ENCODE results near the gene NDUFV1. TPM values are rescaled to one million over a fixed set of nuclear protein-coding genes. Genes with fewer than 3 reads are reported as not detected.
A peak's percentile ranks its signal among the peaks of the same experiment; 100 is the strongest.

NDUFV1 gene
- total and polyA plus RNA-seq, 12 donors: 295 to 712 (median 613) TPM

- H3K27me3 ChIP-seq: no peaks in the 10 kb centered on the region
- H3K4me3 ChIP-seq: peak overlapping the region in 1 of 10 donors; percentile 88
- H3K27ac ChIP-seq: no peak overlapping the region
- DNase-seq (no peak), ATAC-seq (no peak)
- no peaks in the 10 kb centered on the region for H3K9me3 ChIP-seq
- intact Hi-C loops (cut with DNase I): loop anchor here in 1 of 10 donors (5.0 kb wide), 1 partner anchor 36 kb away; no protein-coding TSS in a partner anchor
- TF ChIP-seq CTCF (IDR thresholded peaks at IDR 0.05): no peak
- H3K36me3 ChIP-seq: peaks cover 0 to 53% (median 40%) of the 10 kb centered on the region in 9 donors
- WGBS, 2 donors: 94 to 97% methylated on average over 8 of the region's 8 CpGs
- H3K4me1 ChIP-seq: peaks cover 12 to 27% (median 20%) of the 10 kb centered on the region in 9 donors
Observed at GRCh38 chr11:67608486-67608885, 1.8 kb downstream of the NDUFV1 start.

- intact Hi-C loops (cut with DNase I): loop anchor here in 1 of 10 donors (5.0 kb wide), 1 partner anchor 37 kb away; no protein-coding TSS in a partner anchor
- no peaks in the 10 kb centered on the region for H3K9me3 ChIP-seq
- DNase-seq (no peak), ATAC-seq (no peak)
- TF ChIP-seq CTCF (IDR thresholded peaks at IDR 0.05): no peak
- peaks cover 0 to 54% (median 40%) of the 10 kb centered on the region in 9 donors for H3K36me3 ChIP-seq
- no peaks in the 10 kb centered on the region for H3K27me3 ChIP-seq
- peaks cover 17 to 36% (median 29%) of the 10 kb centered on the region in 9 donors for H3K4me1 ChIP-seq
- no peak overlapping the region for H3K27ac ChIP-seq
- H3K4me3 ChIP-seq: no peak overlapping the region
- WGBS, 2 donors: 91% methylated on average over 10 of the region's 10 CpGs
Observed at GRCh38 chr11:67609316-67609715, 2.6 kb downstream of the NDUFV1 start.

GRCh38 chr11:67610302-67610868 is 3.6 kb downstream of the NDUFV1 start:
- H3K4me3 ChIP-seq: no peak overlapping the region
- ATAC-seq (no peak), DNase-seq (peak in 1 of 2 donors; percentile 2)
- no peaks in the 10 kb centered on the region for H3K9me3 ChIP-seq
- peaks cover 20 to 40% (median 31%) of the 10 kb centered on the region in 9 donors for H3K4me1 ChIP-seq
- H3K27ac ChIP-seq: no peak overlapping the region
- intact Hi-C loops (cut with DNase I): no loop called here
- H3K36me3 ChIP-seq: peaks cover 0 to 54% (median 40%) of the 10 kb centered on the region in 9 donors
- H3K27me3 ChIP-seq: peaks cover 0 to 8% (median 5%) of the 10 kb centered on the region in 7 donors
- no peak for TF ChIP-seq CTCF (IDR thresholded peaks at IDR 0.05)
- 77 to 81% methylated on average over 15 of the region's 15 CpGs for WGBS, 2 donors

- ATAC-seq (no peak), DNase-seq (no peak)
- peaks cover 0 to 54% (median 40%) of the 10 kb centered on the region in 9 donors for H3K36me3 ChIP-seq
- no peak overlapping the region for H3K4me3 ChIP-seq
- intact Hi-C loops (cut with DNase I): no loop called here
- H3K4me1 ChIP-seq: peaks cover 16 to 42% (median 35%) of the 10 kb centered on the region in 9 donors
- no peak overlapping the region for H3K27ac ChIP-seq
- H3K27me3 ChIP-seq: peaks cover 0 to 15% (median 12%) of the 10 kb centered on the region in 7 donors
- no peaks in the 10 kb centered on the region for H3K9me3 ChIP-seq
- no peak for TF ChIP-seq CTCF (IDR thresholded peaks at IDR 0.05)
- WGBS, 2 donors: 93 to 94% methylated on average over 14 of the region's 14 CpGs
Observed at GRCh38 chr11:67611165-67611564, 4.4 kb downstream of the NDUFV1 start.
